ENCODE measurements around the gene TMEM94.
"Not testable (repeated sequence)": the region's sequence is repeated elsewhere in the genome, so short reads cannot be mapped to it uniquely, and the experiment has no call there.

The TMEM94 gene

DNA sequence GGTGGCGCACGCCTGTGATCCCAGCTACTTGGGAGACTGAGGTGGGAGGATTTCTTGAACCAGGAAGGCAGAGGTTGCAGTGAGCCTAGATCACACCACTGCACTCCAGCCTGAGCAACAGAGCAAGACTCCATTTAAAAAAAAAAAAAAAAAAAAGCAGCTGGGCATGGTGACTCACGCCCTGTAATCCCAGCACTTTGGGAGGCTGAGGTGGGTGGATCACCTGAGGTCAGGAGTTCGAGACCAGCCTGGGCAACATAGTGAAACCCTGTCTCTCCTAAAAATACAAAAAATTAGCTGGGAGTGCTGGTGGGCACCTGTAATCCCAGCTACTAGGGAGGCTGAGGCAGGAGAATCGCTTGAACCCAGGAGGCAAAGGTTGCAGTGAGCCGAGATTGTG is 10.5 kb upstream of the TMEM94 start:
- DNase-seq = not testable (repeated sequence)

GRCh38 chr17:75447951-75448856 is 8.2 kb upstream of the TMEM94 start:
- no peak for DNase-seq

GRCh38 chr17:75450270-75450669 is 6.2 kb upstream of the TMEM94 start:
- no peak for DNase-seq

- DNase-seq = no peak
These were observed 2.2 kb upstream of the TMEM94 start for GRCh38 chr17:75454193-75454592.

GRCh38 chr17:75454672-75455071 is 1.8 kb upstream of the TMEM94 start:
- DNase-seq = not testable (repeated sequence)

- no peak for DNase-seq
These were observed 407 bp upstream of the TMEM94 start for GRCh38 chr17:75456039-75456416.

DNA sequence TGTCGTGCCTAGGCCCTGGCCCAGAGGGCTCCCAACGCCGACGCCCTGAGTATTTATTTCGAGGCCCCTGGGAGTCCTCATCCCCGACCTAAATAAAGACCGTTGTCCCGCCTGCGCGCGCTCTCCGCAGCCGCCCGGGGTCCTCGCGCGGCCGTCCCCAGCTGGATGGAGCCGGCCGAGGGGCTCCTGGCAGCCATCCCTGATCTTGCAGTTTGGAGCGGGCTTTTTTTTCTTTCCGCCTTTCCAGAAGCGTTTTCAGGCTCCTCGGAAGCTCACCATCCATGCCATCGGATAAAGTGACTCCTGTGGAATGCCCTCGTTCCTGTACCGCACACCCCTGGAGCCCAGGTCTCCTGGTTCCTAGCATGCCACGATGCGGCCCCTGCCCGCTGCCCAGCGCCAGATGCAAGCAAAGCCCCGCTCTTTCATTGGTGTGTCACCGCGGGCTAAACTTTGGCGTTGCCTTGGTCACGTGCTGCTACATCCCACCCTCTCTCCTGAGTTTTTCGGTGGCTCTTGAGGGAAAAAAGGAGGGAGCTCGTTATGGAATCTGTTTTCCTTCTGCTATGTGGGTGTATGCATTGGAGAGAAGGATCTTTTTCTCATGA is 716 bp downstream of the TMEM94 start:
- peak in 1 of 2 experiments; percentile 16 for DNase-seq

DNA sequence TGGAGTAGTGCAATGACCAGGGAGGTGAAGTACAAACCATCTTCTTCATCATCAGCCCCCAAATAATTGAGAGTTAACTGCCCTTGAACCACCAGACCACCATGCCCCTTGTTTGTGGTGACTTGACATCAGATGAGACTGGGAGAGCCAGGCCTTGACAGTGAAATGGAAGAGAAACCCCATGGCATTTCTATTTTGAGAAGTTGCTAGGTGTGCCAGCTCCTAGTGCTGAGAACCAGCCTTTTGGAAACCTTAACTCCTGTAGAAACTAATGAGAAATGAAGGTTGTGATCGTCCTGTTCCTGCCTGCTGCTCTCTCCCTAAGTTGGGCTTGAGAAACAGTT is 2.8 kb downstream of the TMEM94 start:
- no peak for DNase-seq

GRCh38 chr17:75459590-75460267 is 3.3 kb downstream of the TMEM94 start:
- no peak for DNase-seq

GRCh38 chr17:75460295-75460694 is 3.9 kb downstream of the TMEM94 start:
- DNase-seq = no peak

- no peak for DNase-seq
These were observed 7.2 kb downstream of the TMEM94 start for GRCh38 chr17:75463603-75464002.

GRCh38 chr17:75465039-75465438 is 8.6 kb downstream of the TMEM94 start:
- no peak for DNase-seq

DNA sequence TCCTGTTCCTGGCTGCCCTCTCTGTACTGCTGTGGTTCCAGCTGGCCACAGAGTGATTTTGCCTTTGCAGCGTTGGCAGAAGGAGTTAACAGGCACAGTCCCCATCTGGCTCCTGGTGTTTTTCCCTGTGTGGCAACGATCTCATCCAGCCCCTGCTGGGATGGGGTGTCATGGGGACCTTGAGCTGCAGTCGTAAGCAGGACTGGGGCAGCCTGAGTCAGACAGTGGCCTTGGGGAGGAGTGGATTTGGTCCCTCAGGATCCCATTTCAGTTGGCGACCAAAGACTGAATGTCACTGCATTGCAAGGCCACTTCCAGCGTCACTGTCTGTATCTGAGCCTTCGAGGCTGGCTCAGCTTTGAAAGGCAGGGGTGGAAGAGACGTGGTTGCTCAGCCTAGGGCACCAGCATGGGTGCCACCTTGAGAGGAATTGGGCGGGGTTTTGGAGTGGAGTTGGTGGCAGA is 11.9 kb downstream of the TMEM94 start:
- DNase-seq = no peak

- no peak for DNase-seq
These were observed 12.4 kb downstream of the TMEM94 start for GRCh38 chr17:75468779-75469373.

GRCh38 chr17:75471207-75471606 is 14.8 kb downstream of the TMEM94 start:
- DNase-seq = no peak

DNA sequence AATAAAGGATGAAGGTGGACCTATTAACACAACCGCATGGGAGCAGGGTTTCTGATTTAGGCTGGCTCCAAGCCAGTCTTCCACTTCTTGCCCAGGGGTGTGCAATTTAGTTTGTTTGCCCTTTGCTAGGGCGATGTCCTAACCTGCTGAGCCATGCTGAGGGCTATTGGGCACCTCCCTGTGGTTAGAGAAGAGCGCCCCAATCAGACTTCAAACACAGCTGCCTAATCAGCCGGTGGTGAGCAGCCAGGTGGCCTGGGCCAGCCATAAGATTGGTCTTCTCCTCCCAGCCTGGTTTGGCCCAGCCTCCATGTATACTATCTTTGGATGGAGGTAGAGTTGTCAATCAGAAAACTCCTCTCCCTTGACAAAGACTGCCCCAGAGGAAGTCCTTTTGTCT is 15.7 kb downstream of the TMEM94 start:
- no peak for DNase-seq

GRCh38 chr17:75473246-75473645 is 16.8 kb downstream of the TMEM94 start:
- no peak for DNase-seq

- DNase-seq = no peak
These were observed 18.3 kb downstream of the TMEM94 start for GRCh38 chr17:75474736-75475135.

- no peak for DNase-seq
These were observed 18.9 kb downstream of the TMEM94 start for GRCh38 chr17:75475144-75475835.

DNA sequence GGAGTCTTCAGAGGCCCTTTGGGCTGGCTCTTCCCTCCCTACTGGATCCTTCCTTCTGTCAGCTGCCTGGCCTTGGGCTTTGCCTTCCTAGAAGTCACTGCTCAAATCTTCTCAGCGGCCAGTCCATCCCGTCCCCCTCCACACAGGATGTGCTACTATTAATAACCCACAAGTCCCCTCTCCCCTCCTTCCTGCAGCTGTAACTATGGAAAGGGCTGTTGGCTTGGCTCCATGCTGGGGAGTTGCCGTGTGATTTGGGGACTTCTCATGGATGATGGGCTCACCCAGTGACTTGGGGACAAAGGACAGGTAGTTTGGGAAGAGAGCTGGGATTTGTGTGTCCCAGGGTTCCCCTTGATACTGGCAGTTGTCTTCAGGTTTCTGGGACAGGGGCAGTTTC is 19.4 kb downstream of the TMEM94 start:
- DNase-seq = no peak

- no peak for DNase-seq
These were observed 19.8 kb downstream of the TMEM94 start for GRCh38 chr17:75476271-75476671.

DNA sequence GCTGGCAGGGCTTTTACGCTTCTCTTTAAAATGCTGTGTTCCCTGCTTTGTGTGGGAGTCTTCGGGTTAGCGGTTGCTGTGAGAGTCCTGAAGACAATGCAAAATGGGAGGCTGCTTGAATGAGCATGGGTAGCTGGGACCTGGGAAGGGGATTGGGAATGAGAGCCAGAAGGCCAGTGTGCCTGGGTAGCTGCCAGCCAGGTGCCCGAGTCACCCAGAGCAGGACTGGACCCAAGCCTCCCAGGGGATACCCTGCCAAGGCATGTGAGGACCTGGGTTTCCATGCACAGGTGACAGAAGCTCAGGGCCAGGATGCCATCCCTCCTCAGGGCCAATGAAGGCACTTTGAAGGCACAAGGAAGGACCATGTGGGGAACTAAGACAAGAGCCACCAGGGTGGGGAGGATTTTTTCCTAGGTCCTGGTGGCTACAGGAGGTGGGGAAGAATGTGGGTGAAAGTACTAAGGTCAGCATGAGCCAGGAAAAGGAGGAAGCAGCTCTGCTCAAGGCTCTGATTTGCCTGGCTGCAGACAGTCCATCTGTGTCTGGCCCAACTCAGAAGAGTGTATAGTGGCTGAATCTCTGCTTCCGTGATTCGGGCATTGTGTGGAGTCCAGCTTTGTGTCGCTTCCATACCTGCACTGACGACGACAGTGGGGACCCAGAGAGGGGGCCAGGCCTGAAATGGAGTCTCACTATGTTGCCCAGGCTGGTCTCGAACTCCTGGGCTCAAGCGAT is 20.5 kb downstream of the TMEM94 start:
- DNase-seq = no peak

All from cerebellar nuclear complex (tissue), 1 donor.